H4 (cell line): ENCODE measurements around the gene AVPR1B. TPM values are rescaled to one million over a fixed set of nuclear protein-coding genes. Genes with fewer than 3 reads are reported as not detected.
A peak's percentile ranks its signal among the peaks of the same experiment; 100 is the strongest.

Experiments used
- DNase-seq: peaks from one replicate; pipeline ENCODE4 v3.0.0-alpha.2; 2015; ENCODE audit warnings: low spot score
- total RNA-seq: library from RNA; depleted of rRNA; stranded (reverse); fragments of >200 nt; shearing (Covaris generic); gene quantifications from 2 replicates; pipeline ENCODE4 v1.2.3, GENCODE V29; 2014

Gene AVPR1B
- total RNA-seq, 1 experiment from 2014 or later = not detected

GRCh38 chr1:206112600-206113301 lies 4.4 kb downstream of the AVPR1B start:
- no peak for DNase-seq

DNA sequence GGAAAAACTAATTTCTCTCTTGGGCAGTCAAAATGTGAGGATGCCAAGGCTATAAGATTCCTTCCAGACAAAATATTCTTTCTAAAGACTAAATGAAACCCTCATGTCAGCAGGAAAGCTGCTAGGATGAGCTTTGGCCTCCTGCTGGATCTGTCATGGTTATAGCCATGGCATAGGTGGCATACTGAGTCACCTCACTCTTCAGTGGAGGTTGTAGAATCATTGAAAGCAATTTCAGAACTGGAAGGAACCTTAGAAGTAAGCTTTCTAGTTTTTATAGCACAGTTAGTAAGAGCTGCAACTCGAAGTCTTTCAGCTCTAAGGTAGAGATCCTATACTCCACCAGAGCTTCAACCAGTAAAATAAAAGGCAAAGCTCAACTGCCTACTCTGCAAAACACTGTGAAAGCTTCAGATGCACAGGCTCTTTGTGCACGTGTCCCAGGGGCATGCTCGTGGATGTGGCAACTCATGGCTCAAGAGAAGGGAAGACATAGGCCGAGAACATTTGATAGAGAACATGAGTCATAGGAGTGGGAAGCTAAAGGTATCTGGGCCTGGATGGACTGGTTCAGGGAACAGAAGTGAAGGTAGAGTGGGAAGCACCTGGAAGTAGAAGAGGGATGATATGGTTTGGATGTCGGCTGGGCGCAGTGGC lies 5.8 kb downstream of the AVPR1B start:
- no peak for DNase-seq

DNA sequence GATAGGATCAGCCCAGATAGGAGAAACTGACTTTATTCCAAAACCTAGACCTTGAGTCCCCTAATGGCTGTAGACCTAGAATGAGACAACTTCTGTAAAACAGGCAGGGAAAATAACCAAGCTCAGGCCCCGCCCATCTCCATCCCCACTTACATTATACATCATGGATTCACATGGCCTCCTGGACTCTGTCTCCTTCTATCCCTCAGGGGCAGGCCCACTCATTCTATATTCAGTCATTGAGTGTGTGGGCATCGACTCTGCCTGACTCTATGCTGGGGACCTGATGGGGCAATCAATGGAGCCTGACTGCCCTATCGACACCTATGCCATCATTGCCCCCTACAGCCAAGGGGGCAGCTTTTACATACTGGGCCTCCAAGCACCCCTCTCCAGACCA lies 6.4 kb downstream of the AVPR1B start:
- no peak for DNase-seq

DNA sequence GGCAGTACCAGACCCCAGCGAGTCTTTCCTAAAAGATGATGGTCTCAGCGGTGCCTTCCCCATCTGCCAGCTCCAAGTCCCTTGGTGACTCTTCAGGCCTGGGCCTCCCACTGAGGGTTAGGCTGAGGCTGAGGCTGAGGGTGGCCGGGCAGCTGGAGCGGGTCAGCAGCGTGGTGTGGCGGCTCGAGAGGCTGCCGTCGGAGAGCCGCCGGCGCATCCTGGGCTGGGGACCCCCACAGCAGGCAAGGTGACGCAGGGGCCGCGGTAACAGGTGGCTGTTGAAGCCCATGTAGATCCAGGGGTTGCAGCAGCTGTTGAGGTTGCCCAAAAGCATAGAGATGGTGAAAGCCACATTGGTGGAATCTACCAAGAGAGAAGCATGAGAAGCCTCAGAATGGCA lies 7.0 kb downstream of the AVPR1B start:
- no peak for DNase-seq

- no peak for DNase-seq
Observed at GRCh38 chr1:206109718-206110117, 7.5 kb downstream of the AVPR1B start.

DNA sequence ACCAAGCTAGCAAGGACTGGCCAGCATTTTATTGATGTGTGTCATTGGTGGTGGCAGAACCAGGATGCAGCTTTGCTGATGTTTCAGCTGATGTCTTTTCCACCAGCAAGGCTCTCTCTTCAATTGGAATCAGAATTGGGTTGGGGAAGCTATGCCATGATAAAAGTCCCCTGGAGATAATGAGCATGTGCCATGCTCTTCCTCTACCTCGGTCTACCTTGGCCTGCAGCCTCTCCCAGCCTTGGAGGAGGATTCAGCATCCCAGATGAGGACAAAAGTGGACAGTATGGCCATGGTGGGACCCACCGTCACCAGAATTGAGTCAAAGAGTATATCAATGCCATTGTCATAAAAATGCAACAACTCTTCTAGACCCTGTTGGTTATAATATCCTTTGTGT lies 8.6 kb downstream of the AVPR1B start:
- no peak for DNase-seq

GRCh38 chr1:206107168-206107544 lies 10.0 kb downstream of the AVPR1B start:
- DNase-seq = no peak

DNA sequence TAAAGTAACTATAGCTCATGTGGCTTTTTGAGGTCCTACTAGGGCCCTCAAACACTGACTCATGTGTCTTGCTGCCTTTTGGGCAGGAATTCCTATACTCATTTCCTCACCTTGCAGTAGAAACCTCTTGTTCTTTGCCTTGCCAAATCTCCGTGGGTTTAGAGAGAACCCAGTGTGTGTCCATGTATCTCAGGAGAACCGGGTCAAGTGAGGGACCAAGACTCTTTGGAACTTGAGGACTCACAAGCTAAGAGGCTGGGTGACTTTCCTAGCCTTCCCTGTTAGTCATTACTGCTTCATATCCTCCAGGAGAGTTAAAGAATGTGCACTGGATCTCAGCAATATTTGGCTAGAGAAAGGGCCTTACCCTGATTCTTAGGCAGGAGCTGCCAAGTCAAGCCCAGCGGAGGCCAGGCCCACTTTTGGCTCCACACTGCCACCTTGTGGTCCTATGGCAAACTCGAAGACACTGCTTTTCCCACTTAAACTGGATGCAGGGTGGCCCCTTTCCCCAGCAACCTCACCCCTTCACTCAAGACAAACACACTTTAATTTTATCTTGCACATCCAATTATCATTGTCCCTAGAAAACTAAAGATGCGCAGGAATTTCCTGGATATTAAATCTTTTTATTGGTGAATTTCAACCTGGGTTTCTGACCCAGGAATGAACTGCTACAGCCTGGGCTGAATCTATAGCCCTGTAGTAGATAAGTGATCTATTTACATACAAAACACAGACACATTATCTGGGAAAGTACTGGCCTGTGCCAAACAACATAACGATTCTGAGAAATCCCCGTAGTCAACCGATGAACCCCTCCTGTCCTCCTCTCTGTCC lies 10.6 kb downstream of the AVPR1B start:
- DNase-seq = peak; percentile 70

DNA sequence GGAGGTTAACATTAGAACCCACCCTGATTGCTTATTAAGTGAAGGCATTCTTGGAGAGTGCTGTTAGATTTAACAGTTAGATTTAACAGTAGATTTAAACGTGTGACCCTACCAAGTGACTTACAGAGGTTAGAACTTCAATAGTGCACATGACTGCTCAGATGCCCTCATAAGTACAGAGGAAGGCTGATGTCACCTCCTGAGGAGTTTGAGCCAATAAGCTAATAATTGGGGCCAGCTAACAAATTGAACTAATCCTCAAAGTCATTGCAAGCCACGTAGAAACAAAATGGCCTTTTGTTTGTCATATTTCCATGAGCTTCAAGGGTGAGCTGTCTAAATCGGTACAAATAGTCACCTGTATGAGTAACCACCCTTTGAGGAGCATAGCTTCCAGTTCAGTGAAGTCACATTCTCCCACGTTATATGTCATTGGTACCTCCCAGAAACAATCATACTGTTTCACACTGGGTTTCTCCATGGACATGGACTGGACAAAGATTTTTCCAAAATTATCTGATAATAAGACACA lies 11.7 kb downstream of the AVPR1B start:
- no peak for DNase-seq

DNA sequence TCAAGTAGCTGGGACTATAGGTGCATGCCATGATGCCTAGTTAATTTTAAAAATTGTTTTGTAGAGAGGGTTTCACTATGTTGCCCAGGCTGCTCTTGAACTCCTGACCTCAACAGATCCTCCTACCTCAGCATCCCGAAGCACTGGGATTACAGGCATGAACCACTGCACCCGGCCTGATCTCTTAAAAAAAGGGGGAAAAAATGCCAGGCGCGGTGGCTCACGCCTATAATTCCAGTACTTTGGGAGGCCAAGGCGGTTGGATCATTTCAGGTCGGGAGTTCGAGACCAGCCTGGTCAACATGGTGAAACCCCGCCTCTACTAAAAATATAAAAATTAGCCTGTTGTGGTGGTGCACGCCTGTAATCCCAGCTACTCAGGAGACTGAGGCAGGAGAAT lies 13.2 kb downstream of the AVPR1B start:
- no peak for DNase-seq

DNA sequence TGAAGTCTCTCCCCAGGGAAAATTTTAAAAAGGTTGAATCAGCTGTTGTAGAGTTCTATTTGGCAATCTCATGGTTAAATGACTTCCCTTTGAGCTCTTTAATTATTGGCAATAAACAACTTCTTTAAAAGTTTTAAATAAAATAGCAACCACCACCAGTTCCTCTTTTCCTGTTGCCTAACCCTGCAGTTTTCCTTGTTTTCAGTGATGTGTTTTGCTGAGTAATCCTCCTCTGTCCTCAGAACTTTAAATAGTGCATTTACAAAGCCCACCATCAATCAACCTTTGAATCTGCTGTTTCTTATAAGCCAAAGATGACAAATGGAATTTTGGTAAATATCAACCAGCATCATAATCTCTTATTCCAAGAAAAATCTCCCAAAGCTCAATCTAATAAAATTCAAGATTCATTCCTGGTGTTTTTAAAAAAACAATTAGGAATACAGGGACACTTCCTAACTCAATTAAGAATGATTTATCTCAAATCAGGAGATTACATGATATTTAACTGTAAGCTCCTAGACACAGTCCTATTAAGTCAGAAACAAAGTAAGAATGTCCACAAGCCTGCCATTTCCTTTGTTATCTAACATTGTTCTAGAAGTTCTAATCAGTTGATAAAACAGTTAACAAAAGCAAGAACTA lies 14.8 kb downstream of the AVPR1B start:
- DNase-seq = no peak

GRCh38 chr1:206101351-206102045 lies 15.7 kb downstream of the AVPR1B start:
- no peak for DNase-seq

GRCh38 chr1:206100226-206100815 lies 16.9 kb downstream of the AVPR1B start:
- no peak for DNase-seq

DNA sequence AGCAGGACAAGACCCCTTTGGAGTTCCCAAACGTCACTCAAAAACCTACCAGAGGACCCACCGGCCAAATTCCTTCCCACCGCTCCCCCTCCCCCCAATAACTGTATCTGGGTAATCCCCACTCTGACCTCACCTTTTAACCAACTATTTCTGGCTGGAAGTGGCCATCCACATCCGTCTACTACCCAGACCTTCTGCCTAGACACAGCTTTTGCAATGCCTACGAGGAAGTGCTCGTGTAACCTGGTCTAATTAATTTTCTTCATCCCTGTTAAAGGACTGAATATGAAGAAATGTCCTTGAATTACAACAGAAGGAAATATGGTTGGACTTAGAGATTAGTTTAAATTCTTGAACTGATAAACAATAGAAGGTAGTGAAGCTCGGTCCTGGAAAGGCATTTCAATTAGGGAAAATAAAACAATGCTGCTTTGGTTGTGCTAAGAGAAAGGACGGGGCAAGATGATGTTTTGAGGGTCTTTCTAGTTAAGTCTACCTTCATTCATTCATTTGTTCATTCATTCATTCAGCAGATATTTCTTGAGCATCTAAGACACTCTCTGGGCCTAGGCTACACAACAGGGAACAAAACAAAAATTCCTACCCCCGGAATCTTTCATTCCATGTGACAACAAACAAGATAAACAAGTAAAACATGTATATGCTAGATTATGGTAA lies 18.8 kb downstream of the AVPR1B start:
- DNase-seq = no peak

- DNase-seq = no peak
Observed at GRCh38 chr1:206097381-206097780, 19.8 kb downstream of the AVPR1B start.

DNA sequence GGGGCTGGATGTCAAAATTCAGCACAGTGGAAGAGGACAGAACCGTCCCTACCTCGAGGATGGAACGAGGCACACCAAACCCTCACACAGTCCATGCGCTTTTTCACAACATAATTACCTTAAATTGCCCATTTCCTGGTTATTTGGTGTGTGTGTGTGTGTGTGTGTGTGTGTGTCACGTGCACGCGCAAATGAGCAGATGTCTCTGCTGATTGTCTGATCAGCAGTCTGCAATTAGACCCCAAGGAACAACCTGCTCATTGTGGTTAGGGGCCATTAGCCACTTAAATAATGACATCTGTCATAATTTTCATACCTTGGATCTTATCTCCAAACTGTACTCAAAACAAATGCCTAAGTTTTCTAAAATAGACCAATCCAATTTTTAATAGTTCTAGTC lies 23.2 kb downstream of the AVPR1B start:
- no peak for DNase-seq

GRCh38 chr1:206089341-206089740 lies 27.8 kb downstream of the AVPR1B start:
- no peak for DNase-seq

DNA sequence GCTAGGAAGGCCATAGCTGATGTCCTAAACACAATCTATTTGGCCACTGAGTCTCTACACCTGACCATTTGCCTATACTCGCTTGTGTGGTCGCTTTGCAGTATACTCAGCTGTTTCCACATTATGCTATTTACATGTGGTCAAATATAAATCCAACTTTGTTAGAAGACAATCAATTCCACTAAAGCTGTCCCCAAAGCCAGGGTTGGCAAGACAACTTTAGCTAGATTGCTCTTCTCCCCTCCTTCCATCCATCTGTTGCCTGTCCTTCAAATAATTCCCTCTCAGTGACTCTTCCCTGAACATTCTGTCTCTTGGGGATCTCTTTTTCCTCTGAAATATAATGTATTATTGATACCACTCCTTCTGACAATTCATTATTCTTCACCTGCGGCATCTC lies 30.1 kb downstream of the AVPR1B start:
- no peak for DNase-seq

GRCh38 chr1:206083750-206084149 lies 33.4 kb downstream of the AVPR1B start:
- DNase-seq = no peak
